Type B pancreatic cell (in vitro differentiated cells): Measurements from ENCODE around the gene NTRK2. TPM values are rescaled to one million over a fixed set of nuclear protein-coding genes. Genes with fewer than 3 reads are reported as not detected.

Experiments
- DNase-seq: peaks from one replicate; pipeline ENCODE4 v3.0.0; 2021; ENCODE audit warnings: mixed read lengths; ENCODE audit not compliant: unreplicated experiment; ENCODE audit errors: extremely low spot score
- H3K27ac Mint-ChIP-seq: 2 replicates; pipeline ENCODE4 v1.8.0; 2021; ENCODE audit warnings: mild to moderate bottlenecking, mixed read lengths
- H3K27me3 Mint-ChIP-seq: 2 replicates; pipeline ENCODE4 v1.8.0; 2021; ENCODE audit warnings: mixed read lengths
- H3K36me3 Mint-ChIP-seq: 2 replicates; pipeline ENCODE4 v1.8.0; 2021; ENCODE audit warnings: mixed read lengths
- H3K4me1 Mint-ChIP-seq: one replicate; pipeline ENCODE4 v1.8.0; 2021; ENCODE audit warnings: mixed read lengths; ENCODE audit not compliant: unreplicated experiment
- H3K4me3 Mint-ChIP-seq: 2 replicates; pipeline ENCODE4 v1.8.0; 2021; ENCODE audit warnings: mild to moderate bottlenecking, mixed read lengths
- H3K9me3 Mint-ChIP-seq: 2 replicates; pipeline ENCODE4 v1.8.0; 2021; ENCODE audit warnings: mixed read lengths
- CTCF ChIP-seq: fragments of 200-600 bp; sonication (generic); conservative IDR thresholded peaks from 2 replicates; pipeline ENCODE4 v1.5.0; 2021; ENCODE audit warnings: antibody characterized with exemption, mild to moderate bottlenecking
- total RNA-seq: library from RNA; stranded (reverse); gene quantifications from 2 replicates; pipeline ENCODE4 v1.2.1, GENCODE V29; 2021; ENCODE audit warnings: low replicate concordance

The NTRK2 gene
- total RNA-seq, 1 donor from 2014 or later, result 122 TPM

GRCh38 chr9:84953797-84954705 lies 284.5 kb downstream of the NTRK2 start:
- Mint-ChIP-seq H3K4me3 (peak overlapping the region; percentile 12), H3K9me3 (peaks cover under 1% of the 10 kb centered on the region), H3K4me1 (peaks cover 17% of the 10 kb centered on the region), H3K27ac (no peak overlapping the region), H3K36me3 (peaks cover 10% of the 10 kb centered on the region), H3K27me3 (peaks cover 19% of the 10 kb centered on the region)
- DNase-seq, result peak; percentile 81
- peak; percentile 99 for TF ChIP-seq CTCF

GRCh38 chr9:84955155-84955554 lies 285.6 kb downstream of the NTRK2 start:
- H3K4me1 Mint-ChIP-seq, result peaks cover 17% of the 10 kb centered on the region
- no peak overlapping the region for H3K4me3 Mint-ChIP-seq
- no peak overlapping the region for H3K27ac Mint-ChIP-seq
- peaks cover 4% of the 10 kb centered on the region for H3K9me3 Mint-ChIP-seq
- peaks cover 16% of the 10 kb centered on the region for H3K27me3 Mint-ChIP-seq
- DNase-seq, result no peak
- no peak for TF ChIP-seq CTCF
- peaks cover 9% of the 10 kb centered on the region for H3K36me3 Mint-ChIP-seq

GRCh38 chr9:84955971-84956370 lies 286.4 kb downstream of the NTRK2 start:
- TF ChIP-seq CTCF, result no peak
- Mint-ChIP-seq H3K4me3 (no peak overlapping the region), H3K36me3 (peaks cover 9% of the 10 kb centered on the region), H3K27ac (no peak overlapping the region), H3K9me3 (peaks cover 4% of the 10 kb centered on the region), H3K27me3 (peaks cover 15% of the 10 kb centered on the region), H3K4me1 (peaks cover 16% of the 10 kb centered on the region)
- DNase-seq, result no peak

GRCh38 chr9:84959339-84959738 lies 289.8 kb downstream of the NTRK2 start:
- H3K27me3 Mint-ChIP-seq, result peaks cover 2% of the 10 kb centered on the region
- H3K36me3 Mint-ChIP-seq, result peaks cover 4% of the 10 kb centered on the region
- DNase-seq, result no peak
- no peak overlapping the region for H3K4me3 Mint-ChIP-seq
- TF ChIP-seq CTCF, result no peak
- peaks cover under 1% of the 10 kb centered on the region for H3K4me1 Mint-ChIP-seq
- peaks cover 4% of the 10 kb centered on the region for H3K9me3 Mint-ChIP-seq
- H3K27ac Mint-ChIP-seq, result no peak overlapping the region

- Mint-ChIP-seq H3K4me1 (no peaks in the 10 kb centered on the region), H3K36me3 (no peaks in the 10 kb centered on the region), H3K4me3 (no peak overlapping the region), H3K9me3 (no peaks in the 10 kb centered on the region), H3K27ac (no peak overlapping the region), H3K27me3 (peaks cover 4% of the 10 kb centered on the region)
- TF ChIP-seq CTCF, result peak; percentile 68
- no peak for DNase-seq
Measured at GRCh38 chr9:84966876-84967830, 297.6 kb downstream of the NTRK2 start.
